Keratinocyte (primary cell): Measurements from ENCODE around the gene IL12RB2.

Experiments
- EZH2 ChIP-seq: IDR thresholded peaks from one replicate; pipeline ENCODE4 v1.6.1; 2012; ENCODE audit warnings: inconsistent platforms, mild to moderate bottlenecking, low read length, moderate library complexity
- TF ChIP-seq, protein P1 (sequence below), 3 experiments: IDR thresholded peaks in 1 of 3; conservative IDR thresholded peaks in 1 of 3; optimal IDR thresholded peaks in 1 of 3; 2 replicates in 2 of 3; 3 replicates in 1 of 3; pipeline versions ENCODE3 to v1.5.1; 2011; ENCODE audit warnings: low read length in 3 of 3, mild to moderate bottlenecking in 3 of 3, moderate library complexity in 2 of 3, control low read depth in 1 of 3, inconsistent platforms in 1 of 3; ENCODE audit not compliant: insufficient read depth in 2 of 3; ENCODE audit errors: extremely low read depth in 1 of 3

DNA sequence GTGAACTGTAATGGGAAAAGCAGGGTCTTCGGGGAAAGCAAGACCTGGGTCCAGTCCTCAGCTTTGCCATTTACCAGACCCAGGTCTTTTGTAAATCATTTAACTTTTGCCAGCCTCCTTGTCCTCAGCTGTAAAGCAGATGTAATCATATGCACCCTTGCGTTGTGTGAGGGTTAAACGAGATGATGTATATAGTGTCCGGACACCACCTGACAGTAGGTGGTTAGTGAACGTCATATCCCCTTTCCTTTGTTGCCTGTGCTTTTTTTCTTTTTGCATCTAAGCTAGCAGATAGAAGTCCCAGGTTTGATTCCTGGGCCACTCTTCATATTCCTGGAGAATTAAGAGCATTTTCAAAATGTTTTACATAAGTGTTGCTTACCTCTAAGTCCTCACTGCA is 28.5 kb downstream of the IL12RB2 start:
- no peak for TF ChIP-seq EZH2
- TF ChIP-seq, protein P1, sequence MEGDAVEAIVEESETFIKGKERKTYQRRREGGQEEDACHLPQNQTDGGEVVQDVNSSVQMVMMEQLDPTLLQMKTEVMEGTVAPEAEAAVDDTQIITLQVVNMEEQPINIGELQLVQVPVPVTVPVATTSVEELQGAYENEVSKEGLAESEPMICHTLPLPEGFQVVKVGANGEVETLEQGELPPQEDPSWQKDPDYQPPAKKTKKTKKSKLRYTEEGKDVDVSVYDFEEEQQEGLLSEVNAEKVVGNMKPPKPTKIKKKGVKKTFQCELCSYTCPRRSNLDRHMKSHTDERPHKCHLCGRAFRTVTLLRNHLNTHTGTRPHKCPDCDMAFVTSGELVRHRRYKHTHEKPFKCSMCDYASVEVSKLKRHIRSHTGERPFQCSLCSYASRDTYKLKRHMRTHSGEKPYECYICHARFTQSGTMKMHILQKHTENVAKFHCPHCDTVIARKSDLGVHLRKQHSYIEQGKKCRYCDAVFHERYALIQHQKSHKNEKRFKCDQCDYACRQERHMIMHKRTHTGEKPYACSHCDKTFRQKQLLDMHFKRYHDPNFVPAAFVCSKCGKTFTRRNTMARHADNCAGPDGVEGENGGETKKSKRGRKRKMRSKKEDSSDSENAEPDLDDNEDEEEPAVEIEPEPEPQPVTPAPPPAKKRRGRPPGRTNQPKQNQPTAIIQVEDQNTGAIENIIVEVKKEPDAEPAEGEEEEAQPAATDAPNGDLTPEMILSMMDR (optimal IDR thresholded peaks at IDR 0.05 in 1 of 3, IDR thresholded peaks at IDR 0.05 in 1 of 3, conservative IDR thresholded peaks at IDR 0.05 in 1 of 3; ENCODE audit: extremely low read depth in 1 of 3, insufficient read depth in 2 of 3, low read length in 3 of 3), result no peak
